KMS-11 (cell line): ENCODE measurements around the gene PDE3A.

Source experiments
- H2AFZ ChIP-seq: fragments of 200-600 bp; sonication (generic); 2 replicates; pipeline ENCODE4 v1.6.1; 2016; ENCODE audit warnings: antibody characterized with exemption, mixed run types, low read depth
- H3K27ac ChIP-seq: fragments of 200-600 bp; sonication (generic); 2 replicates; pipeline ENCODE4 v1.6.1; 2016; ENCODE audit warnings: mild to moderate bottlenecking, mixed run types
- H3K27me3 ChIP-seq: fragments of 200-600 bp; sonication (generic); 2 replicates; pipeline ENCODE4 v1.6.1; 2017; ENCODE audit warnings: mild to moderate bottlenecking, low read depth, mixed run types, moderate library complexity; ENCODE audit not compliant: insufficient read depth
- H3K36me3 ChIP-seq: fragments of 200-600 bp; sonication (generic); 2 replicates; pipeline ENCODE4 v1.6.1; 2017; ENCODE audit warnings: mild to moderate bottlenecking, mixed run types; ENCODE audit not compliant: insufficient read depth
- H3K4me1 ChIP-seq: fragments of 200-600 bp; sonication (generic); 2 replicates; pipeline ENCODE4 v1.6.1; 2016; ENCODE audit warnings: mild to moderate bottlenecking, low read depth, mixed run types; ENCODE audit not compliant: poor library complexity, severe bottlenecking
- H3K4me2 ChIP-seq: fragments of 200-600 bp; sonication (generic); 2 replicates; pipeline ENCODE4 v1.7.0; 2016; ENCODE audit warnings: mild to moderate bottlenecking, mixed run types
- H3K4me3 ChIP-seq: fragments of 200-600 bp; sonication (generic); IDR thresholded peaks from 2 replicates; pipeline ENCODE4 v1.6.1; 2017; ENCODE audit warnings: low read depth, low read length, mixed read lengths; ENCODE audit not compliant: insufficient read depth
- H3K79me2 ChIP-seq: fragments of 200-600 bp; sonication (generic); 2 replicates; pipeline ENCODE4 v1.6.1; 2016; ENCODE audit warnings: low read depth, mixed run types; ENCODE audit not compliant: insufficient read depth
- H3K9ac ChIP-seq: fragments of 200-600 bp; sonication (generic); 2 replicates; pipeline ENCODE4 v1.6.1; 2016; ENCODE audit warnings: mild to moderate bottlenecking, mixed run types
- H4K20me1 ChIP-seq: fragments of 200-600 bp; sonication (generic); 2 replicates; pipeline ENCODE4 v1.6.1; 2016; ENCODE audit warnings: mild to moderate bottlenecking, mixed run types; ENCODE audit not compliant: insufficient read depth
- CTCF ChIP-seq: fragments of 200-600 bp; sonication (generic); conservative IDR thresholded peaks from 2 replicates; pipeline ENCODE4 v1.6.1; 2017; ENCODE audit warnings: low read depth, mild to moderate bottlenecking, antibody characterized with exemption, low read length, moderate library complexity, mixed read lengths

Gene PDE3A

GRCh38 chr12:20434996-20435395 lies 66.7 kb downstream of the PDE3A start:
- H3K36me3 ChIP-seq, result no peaks in the 10 kb centered on the region
- H3K27ac ChIP-seq, result no peak overlapping the region
- H3K4me1 ChIP-seq, result no peaks in the 10 kb centered on the region
- no peak for TF ChIP-seq CTCF
- no peak overlapping the region for H2AFZ ChIP-seq
- H4K20me1 ChIP-seq, result no peaks in the 10 kb centered on the region
- H3K27me3 ChIP-seq, result no peaks in the 10 kb centered on the region
- no peak overlapping the region for H3K9ac ChIP-seq
- H3K4me3 ChIP-seq, result no peak overlapping the region
- no peaks in the 10 kb centered on the region for H3K79me2 ChIP-seq
- H3K4me2 ChIP-seq, result no peak overlapping the region

DNA sequence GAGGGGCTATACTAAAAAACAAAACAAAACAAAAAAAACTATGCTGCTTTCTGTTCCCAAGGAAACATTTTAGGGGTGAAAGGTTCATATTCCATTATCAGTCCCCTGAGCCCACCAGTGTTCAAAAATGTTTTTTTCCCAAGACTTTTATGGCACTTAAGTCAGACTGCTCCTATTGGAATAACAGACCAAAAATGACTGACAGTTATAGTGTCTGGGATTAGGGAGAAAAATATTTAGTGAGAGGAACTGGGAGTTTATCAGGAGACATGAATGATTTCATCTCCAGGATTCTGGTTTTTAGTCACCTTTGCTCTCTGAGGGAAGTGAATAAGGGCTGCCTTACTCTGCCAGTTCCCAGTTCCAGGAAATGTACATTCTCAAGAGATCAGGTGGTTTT lies 68.0 kb downstream of the PDE3A start:
- Histone ChIP-seq H3K27ac (no peak overlapping the region), H3K79me2 (no peaks in the 10 kb centered on the region), H3K4me2 (no peak overlapping the region)

DNA sequence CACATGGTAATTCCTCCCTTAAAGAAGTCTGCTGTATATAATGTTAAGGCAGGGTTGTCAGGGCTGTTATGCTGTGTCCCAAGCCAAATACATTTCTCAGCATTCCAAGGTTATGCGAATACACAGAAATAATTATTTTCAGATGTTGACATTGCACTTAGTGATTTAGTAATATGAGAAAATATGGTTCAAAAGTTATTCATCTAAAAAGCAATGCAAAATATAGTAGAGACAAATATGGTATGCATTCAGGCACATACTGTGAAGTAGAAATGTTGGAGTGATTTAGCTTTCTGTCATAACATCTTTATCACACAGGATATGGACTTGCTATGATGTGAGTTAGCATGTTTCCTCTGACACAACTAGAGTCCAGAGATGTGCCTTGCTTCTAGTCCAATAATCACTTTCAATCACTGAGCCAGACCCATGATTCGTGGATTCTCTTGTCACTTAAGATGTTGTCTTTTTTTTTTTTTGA lies 70.0 kb downstream of the PDE3A start:
- Histone ChIP-seq H3K4me2 (no peak overlapping the region), H3K27ac (no peak overlapping the region), H2AFZ (no peak overlapping the region), H3K4me1 (no peaks in the 10 kb centered on the region), H4K20me1 (no peaks in the 10 kb centered on the region), H3K79me2 (no peaks in the 10 kb centered on the region), H3K9ac (no peak overlapping the region), H3K27me3 (no peaks in the 10 kb centered on the region), H3K4me3 (no peak overlapping the region), H3K36me3 (no peaks in the 10 kb centered on the region)
- TF ChIP-seq CTCF, result no peak

More for the DNA sequence above, 68.0 kb downstream of the PDE3A start:
- no peak overlapping the region for H3K9ac ChIP-seq
- TF ChIP-seq CTCF, result no peak
- no peaks in the 10 kb centered on the region for H3K36me3 ChIP-seq
- no peak overlapping the region for H3K4me3 ChIP-seq
- H4K20me1 ChIP-seq, result no peaks in the 10 kb centered on the region
- H2AFZ ChIP-seq, result no peak overlapping the region
- no peaks in the 10 kb centered on the region for H3K4me1 ChIP-seq
- no peaks in the 10 kb centered on the region for H3K27me3 ChIP-seq

GRCh38 chr12:20439626-20440025 lies 71.3 kb downstream of the PDE3A start:
- no peak for TF ChIP-seq CTCF
- no peak overlapping the region for H3K9ac ChIP-seq

GRCh38 chr12:20440408-20440807 lies 72.1 kb downstream of the PDE3A start:
- Histone ChIP-seq H4K20me1 (no peaks in the 10 kb centered on the region), H3K4me1 (no peaks in the 10 kb centered on the region), H2AFZ (no peak overlapping the region), H3K36me3 (no peaks in the 10 kb centered on the region), H3K27me3 (no peaks in the 10 kb centered on the region), H3K4me3 (no peak overlapping the region), H3K4me2 (no peak overlapping the region), H3K9ac (no peak overlapping the region), H3K79me2 (no peaks in the 10 kb centered on the region), H3K27ac (no peak overlapping the region)
- no peak for TF ChIP-seq CTCF

More at GRCh38 chr12:20439626-20440025, 71.3 kb downstream of the PDE3A start:
- Histone ChIP-seq H3K4me1 (no peaks in the 10 kb centered on the region), H3K4me3 (no peak overlapping the region), H3K27ac (no peak overlapping the region), H3K4me2 (no peak overlapping the region), H3K79me2 (no peaks in the 10 kb centered on the region), H3K36me3 (no peaks in the 10 kb centered on the region), H4K20me1 (no peaks in the 10 kb centered on the region), H3K27me3 (no peaks in the 10 kb centered on the region), H2AFZ (no peak overlapping the region)
